GM18511 (cell line): ENCODE measurements around the gene DNAJC4.

ENCODE experiments used
- ATAC-seq: cut with Tn5 transposase; IDR thresholded peaks from one replicate; pipeline ENCODE4 v1.9.1; 2021; ENCODE audit warnings: mild to moderate bottlenecking, moderate library complexity; ENCODE audit not compliant: unreplicated experiment

Gene DNAJC4

GRCh38 chr11:64243236-64243854 lies 13.0 kb downstream of the DNAJC4 start:
- ATAC-seq: no peak

GRCh38 chr11:64244107-64244506 lies 13.8 kb downstream of the DNAJC4 start:
- ATAC-seq: no peak

GRCh38 chr11:64244966-64245365 lies 14.6 kb downstream of the DNAJC4 start:
- no peak for ATAC-seq

GRCh38 chr11:64245401-64245796 lies 15.1 kb downstream of the DNAJC4 start:
- ATAC-seq: no peak

- ATAC-seq: no peak
Measured at GRCh38 chr11:64245797-64246620, 15.7 kb downstream of the DNAJC4 start.

- ATAC-seq: peak; percentile 17
Measured at GRCh38 chr11:64246621-64246870, 16.2 kb downstream of the DNAJC4 start.

GRCh38 chr11:64246871-64247728 lies 16.8 kb downstream of the DNAJC4 start, which contains the start of gene PPP1R14B:
TSS of gene PPP1R14B (minus strand) at chr11:64246943. CDS start at chr11:64246673, 270 bp downstream.
- peak; percentile 48 for ATAC-seq

- no peak for ATAC-seq
Measured at GRCh38 chr11:64247729-64248531, 17.6 kb downstream of the DNAJC4 start.

- ATAC-seq: no peak
Measured at GRCh38 chr11:64248578-64248977, 18.2 kb downstream of the DNAJC4 start.

- ATAC-seq: no peak
Measured at GRCh38 chr11:64249038-64249437, 18.7 kb downstream of the DNAJC4 start.

GRCh38 chr11:64249563-64250414 lies 19.4 kb downstream of the DNAJC4 start:
- no peak for ATAC-seq

- ATAC-seq: no peak
Measured at GRCh38 chr11:64250415-64251015, 20.2 kb downstream of the DNAJC4 start.

GRCh38 chr11:64251016-64251752 lies 20.8 kb downstream of the DNAJC4 start, which contains the start of gene PLCB3:
TSS of gene PLCB3 (plus strand) at chr11:64251530. CDS start at chr11:64251650, 120 bp downstream.
- peak; percentile 53 for ATAC-seq

- ATAC-seq: no peak
Measured at GRCh38 chr11:64251753-64252002, 21.3 kb downstream of the DNAJC4 start.

- no peak for ATAC-seq
Measured at GRCh38 chr11:64252003-64252872, 21.9 kb downstream of the DNAJC4 start.

GRCh38 chr11:64253043-64253442 lies 22.7 kb downstream of the DNAJC4 start:
- ATAC-seq: no peak

- no peak for ATAC-seq
Measured at GRCh38 chr11:64253481-64253880, 23.1 kb downstream of the DNAJC4 start.

GRCh38 chr11:64254326-64254725 lies 24.0 kb downstream of the DNAJC4 start:
- ATAC-seq: no peak
